Measurements from ENCODE around the gene SKAP2. TPM values are rescaled to one million over a fixed set of nuclear protein-coding genes. Genes with fewer than 3 reads are reported as not detected.

Gene SKAP2
- total RNA-seq (10 to 100 TPM in 1 of 5 experiments, 1 to 10 TPM in 4; 2.7 to 31.4 (median 5.1) TPM), polyA plus RNA-seq (1 to 10 TPM; 2.9 to 3.1 TPM), total RNA-seq (2.0 reads per million, percentile 9 among the genes with 10 or more reads in this experiment)

- H3K36me3 Mint-ChIP-seq, result peaks cover 0 to 6% (median 4%) of the 10 kb centered on the region in 5 donors
- POLR2A ChIA-PET, result no interaction called here
- peaks cover 5 to 24% (median 19%) of the 10 kb centered on the region in 7 donors for H3K4me1 Mint-ChIP-seq
- H3K27me3 Mint-ChIP-seq, result peaks cover 46 to 68% (median 49%) of the 10 kb centered on the region in 5 donors
- ATAC-seq, result peak; percentile 93
- Histone ChIP-seq H3K27me3 (ENCODE audit: control insufficient read depth in 2 of 2, insufficient read depth in 2 of 2, low read length in 2 of 2) (peaks cover 0 to 9% of the 10 kb centered on the region in 2 donors), H3K27ac (ENCODE audit: low read depth, low read length) (peak within 1 kb of the TSS; percentile 23), H3K9me3 (ENCODE audit: control insufficient read depth in 2 of 3, low read length in 3 of 3) (no peaks in the 10 kb centered on the region), H3K36me3 (ENCODE audit: control insufficient read depth in 2 of 3, insufficient read depth in 3 of 3, low read length in 3 of 3) (no peaks in the 10 kb centered on the region), H3K4me3 (ENCODE audit: low read length) (peak within 1 kb of the TSS; percentile 88), H3K4me1 (ENCODE audit: control insufficient read depth in 2 of 2, insufficient read depth in 2 of 2, low read length in 2 of 2) (peaks cover 0 to 4% of the 10 kb centered on the region in 2 donors)
- H3K9me3 Mint-ChIP-seq, result peaks cover 0 to 11% (median 4%) of the 10 kb centered on the region in 11 donors
- peak; percentile 41 to 89 (median 63) for DNase-seq
- CTCF ChIA-PET, result no interaction called here
- peak within 1 kb of the TSS; percentile 36 to 89 (median 74) for H3K27ac Mint-ChIP-seq
- H3K4me3 Mint-ChIP-seq, result peak within 1 kb of the TSS; percentile 72 to 92 (median 88)
- intact Hi-C loops (cut with micrococcal nuclease), result loop anchor here (1.0 to 10.0 kb wide), 7 partner anchors 232 to 1310 kb away; partner anchors contain the start of genes HIBADH (in 1 of the 2), HOXA1 (in 1 of the 2) and NFE2L3 (in 1 of the 2)
Measured at GRCh38 chr7:26864309-26865093, at the start of gene SKAP2. Gene SKAP2, minus strand, starts transcription at chr7:26864590. Its CDS starts 161 bp downstream, at chr7:26864429.

GRCh38 chr7:26912933-26913536, 48.6 kb upstream of the SKAP2 start:
- DNase-seq, result no peak
- no peak overlapping the region for H3K4me3 ChIP-seq (ENCODE audit: low read length)
- peaks cover 0 to 2% of the 10 kb centered on the region in 2 donors for H3K4me1 ChIP-seq (ENCODE audit: control insufficient read depth in 2 of 2, insufficient read depth in 2 of 2, low read length in 2 of 2)
- Mint-ChIP-seq H3K9me3 (peaks cover 0 to 3% (median 0%) of the 10 kb centered on the region in 11 donors), H3K36me3 (no peaks in the 10 kb centered on the region), H3K27ac (no peak overlapping the region), H3K4me3 (no peak overlapping the region), H3K27me3 (peaks cover 5 to 25% (median 11%) of the 10 kb centered on the region in 5 donors), H3K4me1 (no peaks in the 10 kb centered on the region)
- H3K9me3 ChIP-seq (ENCODE audit: control insufficient read depth in 2 of 3, low read length in 3 of 3), result no peaks in the 10 kb centered on the region
- intact Hi-C loops (cut with micrococcal nuclease), result no loop called here
- H3K27ac ChIP-seq (ENCODE audit: low read depth, low read length), result no peak overlapping the region
- H3K27me3 ChIP-seq (ENCODE audit: control insufficient read depth in 2 of 2, insufficient read depth in 2 of 2, low read length in 2 of 2), result no peaks in the 10 kb centered on the region
- ATAC-seq, result no peak
- POLR2A ChIA-PET, result no interaction called here
- CTCF ChIA-PET, result no interaction called here
- H3K36me3 ChIP-seq (ENCODE audit: control insufficient read depth in 2 of 3, insufficient read depth in 3 of 3, low read length in 3 of 3), result no peaks in the 10 kb centered on the region

GRCh38 chr7:26912338-26912737, 47.9 kb upstream of the SKAP2 start:
- Mint-ChIP-seq H3K27ac (no peak overlapping the region), H3K4me1 (no peaks in the 10 kb centered on the region), H3K27me3 (peaks cover 4 to 18% (median 10%) of the 10 kb centered on the region in 5 donors), H3K4me3 (no peak overlapping the region), H3K9me3 (peaks cover 0 to 3% (median 0%) of the 10 kb centered on the region in 11 donors), H3K36me3 (no peaks in the 10 kb centered on the region)
- ATAC-seq (peak; percentile 64), DNase-seq (no peak)
- Histone ChIP-seq H3K27ac (ENCODE audit: low read depth, low read length) (no peak overlapping the region), H3K27me3 (ENCODE audit: control insufficient read depth in 2 of 2, insufficient read depth in 2 of 2, low read length in 2 of 2) (no peaks in the 10 kb centered on the region), H3K4me3 (ENCODE audit: low read length) (no peak overlapping the region), H3K9me3 (ENCODE audit: control insufficient read depth in 2 of 3, low read length in 3 of 3) (no peaks in the 10 kb centered on the region), H3K4me1 (ENCODE audit: control insufficient read depth in 2 of 2, insufficient read depth in 2 of 2, low read length in 2 of 2) (peaks cover 0 to 2% of the 10 kb centered on the region in 2 donors), H3K36me3 (ENCODE audit: control insufficient read depth in 2 of 3, insufficient read depth in 3 of 3, low read length in 3 of 3) (no peaks in the 10 kb centered on the region)
- intact Hi-C loops (cut with micrococcal nuclease), result no loop called here
- CTCF ChIA-PET, result no interaction called here
- POLR2A ChIA-PET, result no interaction called here

GRCh38 chr7:26910221-26910620, 45.8 kb upstream of the SKAP2 start:
- H3K27ac Mint-ChIP-seq, result no peak overlapping the region
- intact Hi-C loops (cut with micrococcal nuclease), result no loop called here
- DNase-seq (no peak), ATAC-seq (peak; percentile 55)
- Histone ChIP-seq H3K27me3 (ENCODE audit: control insufficient read depth in 2 of 2, insufficient read depth in 2 of 2, low read length in 2 of 2) (no peaks in the 10 kb centered on the region), H3K9me3 (ENCODE audit: control insufficient read depth in 2 of 3, low read length in 3 of 3) (no peaks in the 10 kb centered on the region), H3K36me3 (ENCODE audit: control insufficient read depth in 2 of 3, insufficient read depth in 3 of 3, low read length in 3 of 3) (no peaks in the 10 kb centered on the region), H3K4me1 (ENCODE audit: control insufficient read depth in 2 of 2, insufficient read depth in 2 of 2, low read length in 2 of 2) (peaks cover 0 to 2% of the 10 kb centered on the region in 2 donors), H3K27ac (ENCODE audit: low read depth, low read length) (no peak overlapping the region), H3K4me3 (ENCODE audit: low read length) (no peak overlapping the region)
- H3K4me1 Mint-ChIP-seq, result no peaks in the 10 kb centered on the region
- CTCF ChIA-PET, result no interaction called here
- peaks cover 3 to 16% (median 10%) of the 10 kb centered on the region in 5 donors for H3K27me3 Mint-ChIP-seq
- H3K36me3 Mint-ChIP-seq, result no peaks in the 10 kb centered on the region
- POLR2A ChIA-PET, result no interaction called here
- H3K4me3 Mint-ChIP-seq, result no peak overlapping the region
- H3K9me3 Mint-ChIP-seq, result peaks cover 0 to 3% (median 0%) of the 10 kb centered on the region in 11 donors

- CTCF ChIA-PET, result interaction anchor here (0.6 to 0.7 kb wide), 2 partner anchors 50 to 124 kb away, joined by 3 read pairs; no protein-coding TSS in a partner anchor
Measured at GRCh38 chr7:26900251-26900650, 35.9 kb upstream of the SKAP2 start.

GRCh38 chr7:26899519-26899918, 35.1 kb upstream of the SKAP2 start:
- Mint-ChIP-seq H3K4me3 (no peak overlapping the region), H3K9me3 (peaks cover 0 to 4% (median 0%) of the 10 kb centered on the region in 11 donors), H3K4me1 (no peaks in the 10 kb centered on the region), H3K27ac (no peak overlapping the region), H3K27me3 (peaks cover 5 to 57% (median 43%) of the 10 kb centered on the region in 5 donors), H3K36me3 (no peaks in the 10 kb centered on the region)
- CTCF ChIA-PET, result no interaction called here
- DNase-seq (no peak), ATAC-seq (no peak)
- intact Hi-C loops (cut with micrococcal nuclease), result no loop called here
- H3K27me3 ChIP-seq (ENCODE audit: control insufficient read depth in 2 of 2, insufficient read depth in 2 of 2, low read length in 2 of 2), result peaks cover 0 to 11% of the 10 kb centered on the region in 2 donors
- no peak overlapping the region for H3K27ac ChIP-seq (ENCODE audit: low read depth, low read length)
- H3K4me1 ChIP-seq (ENCODE audit: control insufficient read depth in 2 of 2, insufficient read depth in 2 of 2, low read length in 2 of 2), result no peaks in the 10 kb centered on the region
- no peaks in the 10 kb centered on the region for H3K9me3 ChIP-seq (ENCODE audit: control insufficient read depth in 2 of 3, low read length in 3 of 3)
- H3K36me3 ChIP-seq (ENCODE audit: control insufficient read depth in 2 of 3, insufficient read depth in 3 of 3, low read length in 3 of 3), result no peaks in the 10 kb centered on the region
- POLR2A ChIA-PET, result no interaction called here
- no peak overlapping the region for H3K4me3 ChIP-seq (ENCODE audit: low read length)

More at GRCh38 chr7:26900251-26900650, 35.9 kb upstream of the SKAP2 start:
- H3K27me3 ChIP-seq (ENCODE audit: control insufficient read depth in 2 of 2, insufficient read depth in 2 of 2, low read length in 2 of 2), result peaks cover 0 to 8% of the 10 kb centered on the region in 2 donors
- H3K36me3 Mint-ChIP-seq, result no peaks in the 10 kb centered on the region
- DNase-seq (no peak), ATAC-seq (no peak)
- H3K27ac ChIP-seq (ENCODE audit: low read depth, low read length), result no peak overlapping the region
- peaks cover 0 to 4% (median 0%) of the 10 kb centered on the region in 11 donors for H3K9me3 Mint-ChIP-seq
- peaks cover 5 to 50% (median 37%) of the 10 kb centered on the region in 5 donors for H3K27me3 Mint-ChIP-seq
- H3K4me3 Mint-ChIP-seq, result no peak overlapping the region
- POLR2A ChIA-PET, result interaction anchor here (0.7 kb wide), 1 partner anchor 1213 kb away, joined by 3 read pairs; no protein-coding TSS in a partner anchor
- no peaks in the 10 kb centered on the region for H3K36me3 ChIP-seq (ENCODE audit: control insufficient read depth in 2 of 3, insufficient read depth in 3 of 3, low read length in 3 of 3)
- no peak overlapping the region for H3K4me3 ChIP-seq (ENCODE audit: low read length)
- intact Hi-C loops (cut with micrococcal nuclease), result no loop called here
- no peak overlapping the region for H3K27ac Mint-ChIP-seq
- no peaks in the 10 kb centered on the region for H3K4me1 Mint-ChIP-seq
- no peaks in the 10 kb centered on the region for H3K4me1 ChIP-seq (ENCODE audit: control insufficient read depth in 2 of 2, insufficient read depth in 2 of 2, low read length in 2 of 2)
- no peaks in the 10 kb centered on the region for H3K9me3 ChIP-seq (ENCODE audit: control insufficient read depth in 2 of 3, low read length in 3 of 3)
